ENCODE measurements around the gene PIP4K2C.
"Not testable (repeated sequence)": the region's sequence is repeated elsewhere in the genome, so short reads cannot be mapped to it uniquely, and the experiment has no call there.

PIP4K2C gene

GRCh38 chr12:57560516-57560915 lies 30.5 kb upstream of the PIP4K2C start:
- DNase-seq (ENCODE audit: low read depth) = no peak

GRCh38 chr12:57561117-57561516 lies 29.9 kb upstream of the PIP4K2C start:
- not testable (repeated sequence) for DNase-seq (ENCODE audit: low read depth)

- DNase-seq (ENCODE audit: low read depth) = no peak
Observed at GRCh38 chr12:57563358-57563757, 27.6 kb upstream of the PIP4K2C start.

GRCh38 chr12:57564178-57564740 lies 26.7 kb upstream of the PIP4K2C start:
- no peak for DNase-seq (ENCODE audit: low read depth)

GRCh38 chr12:57568838-57569237 lies 22.2 kb upstream of the PIP4K2C start:
- DNase-seq (ENCODE audit: low read depth) = no peak

GRCh38 chr12:57569858-57570257 lies 21.1 kb upstream of the PIP4K2C start:
- DNase-seq (ENCODE audit: low read depth) = no peak

GRCh38 chr12:57570438-57570837 lies 20.6 kb upstream of the PIP4K2C start:
- not testable (repeated sequence) for DNase-seq (ENCODE audit: low read depth)

- no peak for DNase-seq (ENCODE audit: low read depth)
Observed at GRCh38 chr12:57571926-57572762, 18.8 kb upstream of the PIP4K2C start.

GRCh38 chr12:57574795-57575194 lies 16.2 kb upstream of the PIP4K2C start:
- no peak for DNase-seq (ENCODE audit: low read depth)

GRCh38 chr12:57575771-57576612 lies 15.0 kb upstream of the PIP4K2C start:
- DNase-seq (ENCODE audit: low read depth) = no peak

- DNase-seq (ENCODE audit: low read depth) = no peak
Observed at GRCh38 chr12:57576613-57577160, 14.3 kb upstream of the PIP4K2C start.

- DNase-seq (ENCODE audit: low read depth) = no peak
Observed at GRCh38 chr12:57577981-57578758, 12.8 kb upstream of the PIP4K2C start.

- no peak for DNase-seq (ENCODE audit: low read depth)
Observed at GRCh38 chr12:57579011-57579410, 12.0 kb upstream of the PIP4K2C start.

GRCh38 chr12:57579677-57580465 lies 11.1 kb upstream of the PIP4K2C start:
- no peak for DNase-seq (ENCODE audit: low read depth)

GRCh38 chr12:57580466-57580795 lies 10.6 kb upstream of the PIP4K2C start:
- no peak for DNase-seq (ENCODE audit: low read depth)

- no peak for DNase-seq (ENCODE audit: low read depth)
Observed at GRCh38 chr12:57581802-57582201, 9.2 kb upstream of the PIP4K2C start.

- no peak for DNase-seq (ENCODE audit: low read depth)
Observed at GRCh38 chr12:57582440-57582839, 8.6 kb upstream of the PIP4K2C start.

GRCh38 chr12:57583008-57583831 lies 7.8 kb upstream of the PIP4K2C start:
- peak; percentile 50 for DNase-seq (ENCODE audit: low read depth)

GRCh38 chr12:57584050-57584449 lies 6.9 kb upstream of the PIP4K2C start:
- DNase-seq (ENCODE audit: low read depth) = no peak

- no peak for DNase-seq (ENCODE audit: low read depth)
Observed at GRCh38 chr12:57584690-57585089, 6.3 kb upstream of the PIP4K2C start.

All from T follicular helper cell (primary cell).